NCI-H1048 (cell line): Measurements from ENCODE around the gene TKT.

ENCODE experiments used
- DNase-seq: peaks from one replicate; lab custom pipeline; 2025; lab: John Stamatoyannopoulos, UW

TKT gene

DNA sequence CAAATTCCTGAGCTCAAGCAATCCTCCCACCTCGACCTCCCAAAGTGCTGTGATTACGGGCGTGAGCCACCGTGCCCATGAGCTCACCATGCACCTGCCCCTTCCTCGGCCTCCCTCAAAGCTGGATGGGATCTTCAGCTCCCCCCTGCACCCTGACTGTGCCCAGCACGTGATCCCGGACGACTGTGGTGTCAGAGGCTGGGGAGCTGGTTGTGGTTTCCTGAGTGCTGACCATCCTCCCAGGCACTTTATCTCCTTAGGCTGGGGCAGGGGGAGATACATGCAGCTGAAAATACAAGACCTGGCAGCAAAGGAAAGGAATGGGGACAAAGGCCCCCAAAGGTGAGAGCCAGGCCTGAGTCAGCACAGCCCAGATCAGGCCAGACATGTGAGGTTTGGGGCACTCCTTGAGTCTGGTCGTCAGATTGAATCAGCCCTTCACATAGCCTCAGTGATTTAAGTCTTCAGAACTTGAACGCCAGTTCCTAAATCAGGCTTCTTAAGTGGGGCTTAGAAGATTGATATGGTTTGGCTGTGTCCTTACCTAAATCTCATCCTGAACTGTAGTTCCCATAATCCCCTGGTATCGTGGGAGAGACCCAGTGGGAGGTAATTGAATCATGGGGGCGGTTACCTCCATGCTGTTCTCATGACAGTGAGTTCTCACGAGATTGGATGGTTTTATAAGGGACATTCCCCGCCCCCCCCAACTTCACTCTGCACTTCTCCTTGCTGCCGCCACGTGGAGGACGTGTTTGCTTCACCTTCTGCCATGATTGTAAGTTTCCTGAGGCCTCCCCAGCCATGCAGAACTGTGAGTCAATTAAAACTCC, 59.0 kb downstream of the TKT start:
- DNase-seq, result no peak

DNA sequence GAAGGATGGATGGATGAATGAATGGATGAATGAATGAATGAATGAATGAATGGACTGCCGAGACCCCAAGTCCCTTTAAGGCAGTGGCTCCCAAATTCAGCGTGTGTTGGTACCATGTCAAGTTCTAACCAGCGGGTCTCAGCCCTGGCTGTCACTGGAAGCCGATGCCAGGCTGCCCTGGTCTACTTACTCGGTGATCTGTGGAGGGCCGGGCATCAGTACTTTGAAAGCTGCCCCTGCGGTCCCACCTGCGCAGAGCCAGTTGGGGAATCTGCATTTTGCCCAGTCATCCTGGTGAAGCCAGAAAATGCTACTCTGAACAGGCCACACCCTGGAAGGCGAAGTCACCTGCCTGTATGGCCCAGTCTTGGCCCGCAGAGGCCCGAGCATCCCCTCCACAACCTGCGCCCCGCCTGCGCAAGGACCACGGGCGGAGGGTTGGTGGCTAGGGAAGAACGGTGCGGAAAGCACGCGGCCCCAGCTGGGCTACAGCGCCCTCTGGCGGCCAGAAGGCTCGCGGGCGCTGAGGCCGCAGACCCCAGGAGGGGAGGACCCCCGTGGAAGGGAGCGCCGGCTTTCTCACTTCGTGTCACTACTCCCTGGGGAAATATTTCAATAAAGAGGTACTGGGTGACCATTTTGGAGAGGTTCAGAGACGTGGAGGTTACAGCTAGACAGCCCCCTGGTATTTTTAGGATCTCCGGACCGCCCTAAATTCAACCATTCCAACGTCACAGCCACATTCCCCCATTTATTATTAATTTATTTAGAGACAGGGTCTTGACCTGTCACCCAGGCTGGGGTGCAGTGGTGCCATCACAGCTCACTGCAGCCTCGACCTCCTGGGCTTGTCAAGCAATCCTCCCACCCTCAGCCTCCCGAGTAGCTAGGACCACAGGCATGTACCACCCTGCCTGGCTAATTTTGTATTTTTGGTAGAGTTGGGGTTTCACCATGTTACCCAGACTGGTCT, 59.9 kb downstream of the TKT start:
- no peak for DNase-seq

DNA sequence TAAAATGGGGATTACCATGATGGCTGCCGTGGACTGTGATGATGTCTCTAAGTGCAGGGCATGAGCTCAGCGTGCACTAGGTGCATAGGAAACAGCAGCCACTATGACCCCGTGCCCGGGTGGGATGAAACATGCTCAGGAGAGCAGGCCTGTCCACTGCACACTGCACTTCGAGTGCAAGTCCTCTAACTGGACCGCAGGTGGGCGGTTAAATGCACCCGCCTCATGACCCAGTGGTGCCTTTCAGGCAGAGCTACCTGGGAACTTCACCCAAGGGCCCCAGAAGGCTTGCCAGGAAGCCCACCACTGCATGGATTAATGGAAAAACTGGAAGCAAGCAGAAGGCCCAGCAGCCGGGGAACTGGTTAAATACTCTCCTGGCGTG, 60.8 kb downstream of the TKT start:
- no peak for DNase-seq

DNA sequence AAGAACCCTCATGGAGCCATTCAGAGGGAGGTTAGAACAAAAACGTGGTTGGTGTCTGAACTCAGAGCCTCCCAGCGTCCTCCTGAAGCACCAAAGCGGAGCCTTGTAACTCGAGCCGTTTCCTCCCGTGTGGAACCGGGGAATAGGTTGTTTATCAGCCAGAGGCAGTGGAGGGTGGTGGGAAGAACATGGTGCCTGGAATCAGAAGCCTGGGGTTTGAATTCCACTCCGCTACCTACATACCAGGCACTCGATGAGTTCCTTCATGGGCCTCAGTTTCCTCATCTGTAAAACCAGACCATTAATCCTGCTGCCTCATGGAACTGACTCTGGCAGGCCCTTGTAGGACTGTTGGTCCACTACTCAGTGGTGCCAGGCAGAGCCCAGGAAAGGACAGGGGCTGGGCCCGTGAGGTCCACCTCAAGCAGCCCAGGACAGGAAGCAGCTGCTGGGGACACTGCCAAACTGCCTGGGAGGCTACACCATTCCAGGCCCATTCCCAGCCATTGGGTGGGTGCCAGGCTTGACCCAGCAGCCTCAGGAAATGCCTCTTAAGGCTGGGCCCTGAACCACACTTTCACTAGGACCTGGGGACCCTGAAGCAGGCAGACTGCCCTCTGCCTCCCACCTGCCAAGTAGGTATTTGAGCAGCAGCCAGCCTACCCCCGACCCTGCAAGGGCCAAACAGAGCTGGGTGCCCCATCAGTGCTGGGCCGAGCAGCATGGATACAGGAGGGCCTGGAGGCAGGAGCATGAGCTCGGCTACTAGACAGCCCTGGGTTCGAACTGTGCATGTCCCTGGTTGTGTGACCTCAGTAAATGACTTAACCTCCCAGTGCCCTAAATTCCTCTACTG, 61.4 kb downstream of the TKT start:
- DNase-seq, result no peak

DNA sequence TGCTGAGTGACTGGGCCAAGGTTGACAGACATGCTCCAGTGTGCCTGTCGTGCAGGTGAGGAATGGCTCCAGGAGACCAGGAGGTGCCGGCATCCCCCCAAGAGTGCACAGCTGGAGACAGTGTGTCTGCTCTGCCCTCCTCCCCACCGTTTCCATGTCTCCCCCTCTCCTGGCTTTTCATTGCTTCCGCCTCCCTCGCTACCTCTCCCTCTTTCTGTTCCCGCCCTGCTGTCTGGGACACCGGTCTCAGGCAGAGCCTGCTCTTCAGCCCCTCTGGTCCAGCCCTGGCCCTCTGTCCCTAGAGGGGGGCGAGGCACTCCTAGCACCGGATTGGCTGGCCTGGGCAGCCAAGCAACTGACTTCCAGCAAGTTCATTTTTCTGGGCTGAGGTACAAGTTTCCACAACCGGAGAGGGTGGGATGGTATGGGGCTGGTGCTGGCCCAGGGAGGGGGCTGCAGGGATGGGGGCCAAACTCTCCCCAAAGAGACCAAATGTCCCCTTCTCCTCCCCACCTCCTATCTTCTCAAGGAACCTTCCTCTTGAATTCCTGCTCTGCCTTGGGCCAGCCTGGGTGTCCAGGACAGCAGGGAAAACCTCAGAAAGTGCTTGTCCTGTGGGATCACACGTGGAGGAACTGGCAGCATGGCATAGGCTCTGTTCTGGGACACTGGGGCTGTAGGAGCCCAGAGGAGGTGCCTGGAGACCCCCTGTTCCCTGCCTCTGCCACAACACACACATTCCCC, 62.2 kb downstream of the TKT start:
- no peak for DNase-seq

DNA sequence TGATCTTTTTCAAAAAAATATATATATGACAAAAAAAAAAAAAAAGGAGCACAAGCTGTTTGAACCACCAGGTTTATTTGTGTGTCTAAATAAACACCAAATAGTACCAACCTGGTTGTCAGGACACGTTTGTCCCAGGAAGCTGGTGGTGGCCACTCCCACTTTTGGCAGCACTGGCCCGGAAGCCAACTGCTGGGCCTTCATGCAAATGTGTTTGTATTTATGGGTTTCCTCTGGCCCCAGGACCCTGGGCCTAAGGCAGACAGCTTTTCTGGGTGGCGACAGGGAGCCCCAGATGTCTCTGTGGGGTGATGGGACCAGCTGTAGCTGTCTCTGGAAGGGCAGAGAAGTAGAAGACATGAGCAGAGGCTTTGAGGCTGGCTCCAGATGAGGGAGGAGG, 63.2 kb downstream of the TKT start:
- no peak for DNase-seq

DNA sequence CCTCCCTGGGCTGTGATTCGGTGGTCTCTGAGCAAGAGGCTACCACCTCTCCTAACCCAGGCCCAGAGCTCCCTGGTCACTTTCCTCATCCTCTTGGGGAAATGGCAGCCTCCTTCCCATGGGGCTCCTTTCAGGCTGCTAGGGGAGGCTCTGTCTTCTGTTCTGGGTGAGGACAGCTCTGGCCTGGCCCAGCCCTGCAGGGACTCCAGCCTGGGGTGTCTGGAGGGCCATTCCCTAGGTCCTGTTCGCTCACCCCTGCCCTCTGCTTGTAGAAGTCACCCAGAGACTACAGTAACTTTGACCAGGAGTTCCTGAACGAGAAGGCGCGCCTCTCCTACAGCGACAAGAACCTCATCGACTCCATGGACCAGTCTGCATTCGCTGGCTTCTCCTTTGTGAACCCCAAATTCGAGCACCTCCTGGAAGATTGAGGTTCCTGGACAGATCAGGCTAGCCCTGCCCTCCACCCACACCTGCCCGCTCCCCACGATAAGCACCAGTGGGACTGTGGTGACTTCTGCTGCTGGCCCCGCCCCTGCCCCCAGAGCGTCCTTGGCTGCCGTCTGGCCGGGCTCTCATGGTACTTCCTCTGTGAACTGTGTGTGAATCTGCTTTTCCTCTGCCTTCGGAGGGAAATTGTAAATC, 63.9 kb downstream of the TKT start:
- no peak for DNase-seq

DNA sequence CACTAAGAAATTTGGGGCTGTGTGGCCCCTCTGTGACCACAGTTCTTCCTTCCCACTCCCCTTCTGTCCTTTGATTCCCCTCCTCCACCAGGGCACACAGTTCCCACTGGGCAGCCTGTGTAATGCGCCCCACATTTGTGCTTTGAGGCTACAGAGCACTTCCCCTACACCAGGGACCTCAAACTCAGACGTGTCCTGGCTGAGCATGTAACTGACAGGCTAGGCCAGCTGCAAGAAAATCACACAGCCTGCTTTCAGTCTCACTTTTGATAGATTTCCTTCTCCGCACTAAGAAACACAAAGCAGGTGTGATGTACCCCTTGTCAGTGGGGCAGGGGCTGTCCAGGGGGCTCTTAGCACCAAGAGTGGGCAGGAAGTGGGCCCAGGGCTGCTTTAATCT, 65.2 kb downstream of the TKT start:
- no peak for DNase-seq

DNA sequence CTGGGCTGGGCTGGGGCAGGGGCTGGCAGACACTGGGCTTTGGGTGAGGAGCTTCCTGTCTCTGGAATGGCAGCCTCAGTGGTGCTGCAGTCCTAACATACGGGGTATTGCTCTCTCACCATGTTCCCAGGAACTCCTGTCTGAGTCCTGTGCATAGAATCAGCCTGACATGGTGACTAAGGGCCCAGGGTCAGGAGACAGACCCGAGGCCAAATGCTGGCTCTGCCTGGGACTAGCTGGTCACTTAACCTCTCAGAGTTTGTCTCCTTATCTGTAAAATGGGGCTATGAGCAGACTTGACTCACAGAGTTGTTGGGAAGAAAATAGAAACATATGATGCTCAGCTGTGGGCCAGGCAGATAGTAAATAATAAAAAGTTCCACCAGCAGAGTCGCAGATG, 66.5 kb downstream of the TKT start:
- DNase-seq, result no peak

DNA sequence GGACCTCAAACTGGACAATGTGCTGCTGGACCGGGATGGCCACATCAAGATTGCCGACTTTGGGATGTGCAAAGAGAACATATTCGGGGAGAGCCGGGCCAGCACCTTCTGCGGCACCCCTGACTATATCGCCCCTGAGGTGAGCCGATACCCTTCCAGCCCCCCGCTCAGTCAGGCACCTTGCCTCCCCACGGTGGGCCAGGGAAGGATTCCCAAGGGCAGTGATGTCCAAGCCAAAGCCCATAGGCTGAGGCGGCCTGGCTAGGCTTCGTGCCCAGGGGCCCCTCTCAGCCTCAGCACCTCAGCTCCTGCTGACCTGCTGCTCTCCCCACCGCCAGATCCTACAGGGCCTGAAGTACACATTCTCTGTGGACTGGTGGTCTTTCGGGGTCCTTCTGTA, 67.1 kb downstream of the TKT start:
- DNase-seq, result no peak

DNA sequence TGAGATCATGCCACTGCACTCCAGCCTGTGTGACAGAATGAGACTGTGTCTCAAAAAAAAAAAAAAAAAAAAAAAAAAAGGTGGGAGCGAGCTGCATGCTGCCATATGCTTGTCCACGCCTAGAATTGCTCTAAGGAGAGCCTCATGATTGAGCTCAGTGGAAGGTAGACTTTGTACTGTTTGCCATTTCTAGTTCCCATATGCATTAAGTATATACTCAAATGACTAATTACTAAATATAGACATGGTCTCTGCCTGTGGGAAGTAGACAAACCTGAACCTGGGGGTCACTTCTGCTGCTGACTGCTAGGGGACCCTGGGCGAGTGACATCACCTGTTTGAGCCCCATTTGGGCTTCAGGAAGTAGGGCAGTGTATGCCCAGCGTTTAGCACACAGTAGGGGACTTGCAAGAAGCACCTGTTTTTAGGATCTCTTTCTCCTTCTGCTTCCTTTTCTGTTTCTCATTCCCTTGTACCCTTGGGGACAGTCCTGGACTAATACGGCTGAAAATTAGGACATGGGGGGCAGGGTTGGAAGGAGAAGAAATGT, 67.6 kb downstream of the TKT start:
- DNase-seq, result no peak

DNA sequence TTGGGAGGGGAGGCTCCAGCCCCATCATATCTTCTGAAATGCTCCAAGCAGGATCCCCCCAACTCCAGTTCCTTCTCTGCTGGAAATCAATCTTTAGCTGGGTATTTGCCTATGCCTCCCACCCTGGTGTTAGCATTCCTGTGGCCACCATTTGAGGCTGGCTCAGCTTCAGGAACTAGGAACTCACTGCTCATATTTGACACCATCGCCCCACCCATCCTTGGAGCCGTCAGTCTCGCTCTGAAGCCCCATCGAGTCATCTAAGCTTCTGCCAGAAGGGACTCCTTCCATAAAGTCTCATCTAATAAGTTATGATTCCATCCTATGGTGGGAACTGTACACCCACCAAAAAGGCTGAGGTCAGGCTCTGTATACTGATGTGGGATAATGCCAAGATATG, 68.4 kb downstream of the TKT start:
- no peak for DNase-seq

DNA sequence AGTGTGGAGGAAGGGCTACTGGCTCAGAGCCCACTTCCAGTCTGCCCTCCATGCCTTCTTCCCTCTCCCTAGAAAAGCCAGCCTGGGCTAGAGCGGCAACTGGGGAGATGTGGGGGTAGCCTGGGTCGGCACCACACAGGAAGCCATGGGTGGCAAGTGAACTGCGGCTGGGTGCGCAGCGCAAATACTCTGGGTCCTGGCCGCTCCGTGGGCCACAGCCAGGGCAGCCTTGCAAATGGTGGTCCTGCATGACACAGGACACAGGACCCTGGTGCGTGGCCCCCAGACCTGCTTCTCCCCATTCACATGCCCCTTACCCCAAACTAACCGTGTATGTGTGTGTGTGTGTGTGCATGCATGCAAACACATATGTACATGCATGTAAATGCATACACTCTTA, 69.1 kb downstream of the TKT start:
- DNase-seq, result no peak

DNA sequence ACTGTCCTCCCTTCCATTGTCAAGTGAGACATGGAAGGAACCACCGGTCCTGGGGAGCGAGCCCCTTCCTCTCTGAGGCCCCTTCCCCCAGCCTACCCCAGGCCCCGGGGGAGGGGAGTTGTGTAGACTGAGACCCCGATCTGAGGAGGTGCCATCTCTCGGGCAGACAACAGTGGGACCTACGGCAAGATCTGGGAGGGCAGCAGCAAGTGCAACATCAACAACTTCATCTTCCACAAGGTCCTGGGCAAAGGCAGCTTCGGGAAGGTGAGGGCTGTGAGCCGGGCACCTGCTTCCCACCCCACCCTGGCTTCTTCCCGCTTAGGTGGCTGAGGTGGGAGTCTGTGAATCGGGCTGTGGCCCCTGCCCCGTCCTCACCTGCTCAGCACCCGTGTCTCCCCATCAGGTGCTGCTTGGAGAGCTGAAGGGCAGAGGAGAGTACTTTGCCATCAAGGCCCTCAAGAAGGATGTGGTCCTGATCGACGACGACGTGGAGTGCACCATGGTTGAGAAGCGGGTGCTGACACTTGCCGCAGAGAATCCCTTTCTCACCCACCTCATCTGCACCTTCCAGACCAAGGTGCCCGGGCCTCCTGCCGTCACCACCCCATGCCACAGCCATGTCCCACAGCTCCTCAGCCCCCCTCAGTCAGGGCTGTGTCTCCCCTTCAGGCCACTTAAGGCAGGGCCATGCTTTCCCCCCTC, 69.9 kb downstream of the TKT start:
- DNase-seq, result no peak

DNA sequence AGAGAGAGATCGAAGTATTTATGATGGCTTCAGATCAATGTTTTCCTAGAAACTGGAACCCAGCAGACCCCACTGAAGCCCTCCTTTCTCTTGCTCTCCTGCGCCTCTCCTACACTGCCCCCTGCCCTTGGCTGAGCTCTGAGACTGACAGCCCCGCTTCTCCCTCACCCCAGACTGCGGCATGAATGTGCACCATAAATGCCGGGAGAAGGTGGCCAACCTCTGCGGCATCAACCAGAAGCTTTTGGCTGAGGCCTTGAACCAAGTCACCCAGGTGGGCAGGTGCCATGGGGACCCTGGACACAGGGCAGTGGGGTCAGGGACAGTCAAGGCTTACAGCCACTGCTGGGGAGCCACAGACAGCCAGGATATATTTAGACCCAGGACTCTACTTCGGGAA, 71.1 kb downstream of the TKT start:
- DNase-seq, result no peak

DNA sequence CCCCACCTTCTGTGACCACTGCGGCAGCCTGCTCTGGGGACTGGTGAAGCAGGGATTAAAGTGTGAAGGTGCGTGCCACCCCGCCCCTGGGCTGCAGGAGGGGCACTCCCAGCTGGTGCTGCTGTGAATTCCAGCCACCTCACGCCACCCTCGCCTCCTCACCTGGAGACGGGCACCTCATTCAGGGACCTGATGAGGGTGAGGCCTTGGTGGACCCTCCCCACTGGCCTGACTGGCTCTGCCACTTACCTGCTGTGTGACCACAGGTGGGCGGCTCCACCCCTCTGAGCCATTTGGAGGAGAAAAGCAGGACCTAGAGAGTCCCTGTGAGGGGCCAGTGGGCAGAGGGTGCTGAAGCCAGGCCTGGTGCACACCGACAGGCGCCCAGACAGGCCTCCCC, 72.3 kb downstream of the TKT start:
- DNase-seq, result no peak

DNA sequence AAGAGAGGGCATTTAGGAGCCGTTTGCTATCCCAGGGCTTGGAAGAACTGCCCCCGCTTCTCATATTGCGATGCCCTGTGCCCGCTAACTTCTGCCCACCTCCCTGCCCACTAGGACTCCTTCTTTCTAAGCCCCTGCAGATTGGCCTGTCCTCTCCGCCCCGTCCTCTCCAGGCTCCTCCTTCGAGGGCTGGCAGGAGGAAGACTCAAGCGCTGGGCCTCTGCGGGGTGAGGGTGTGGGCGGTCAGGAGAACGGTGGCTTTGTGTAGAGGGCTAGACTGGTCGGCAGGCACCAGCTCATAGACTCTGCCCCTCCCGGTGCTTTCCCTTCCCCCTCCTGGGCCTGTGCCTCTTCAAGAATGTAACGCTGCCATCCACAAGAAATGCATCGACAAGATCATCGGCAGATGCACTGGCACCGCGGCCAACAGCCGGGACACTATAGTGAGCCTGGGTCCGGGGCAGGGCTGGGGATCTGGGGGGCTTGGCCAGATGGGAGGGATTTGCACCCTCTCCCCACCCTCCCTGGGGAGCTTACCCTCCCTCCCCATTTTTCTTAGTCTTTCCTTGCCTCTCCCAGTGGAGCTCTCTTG, 73.0 kb downstream of the TKT start:
- no peak for DNase-seq

DNA sequence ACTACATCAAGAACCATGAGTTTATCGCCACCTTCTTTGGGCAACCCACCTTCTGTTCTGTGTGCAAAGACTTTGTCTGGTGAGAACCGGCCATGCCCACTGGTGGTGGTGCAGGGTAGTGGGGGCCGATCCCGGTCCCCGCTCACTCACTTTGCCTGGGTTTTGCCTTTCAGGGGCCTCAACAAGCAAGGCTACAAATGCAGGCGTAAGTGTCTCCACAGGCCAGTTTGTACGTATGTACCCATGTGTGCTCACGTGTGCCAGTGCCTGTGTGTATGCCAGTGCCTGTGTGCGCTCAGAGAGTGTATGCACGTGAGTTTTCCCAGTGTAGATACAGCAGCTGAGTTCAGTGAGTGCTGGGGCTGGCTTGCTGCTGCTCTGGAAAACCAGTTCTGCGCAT, 74.3 kb downstream of the TKT start:
- no peak for DNase-seq

DNA sequence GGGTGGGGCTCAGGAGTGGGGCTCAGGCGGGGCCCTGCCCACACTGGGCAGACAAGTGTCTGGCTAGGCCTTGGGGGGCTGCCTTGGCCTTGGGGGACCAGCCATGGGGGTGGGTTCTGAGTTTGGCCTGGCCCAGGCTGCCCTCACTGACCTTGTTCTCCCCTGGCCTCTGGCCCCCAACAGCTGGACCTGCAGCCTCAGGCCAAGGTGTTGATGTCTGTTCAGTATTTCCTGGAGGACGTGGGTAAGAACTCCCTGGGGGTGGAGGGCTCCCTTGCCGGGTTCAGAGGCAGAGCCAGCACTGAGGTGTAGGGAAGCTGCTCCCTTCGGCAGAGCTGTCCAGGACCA, 74.8 kb downstream of the TKT start:
- no peak for DNase-seq
